CD4-positive, alpha-beta T cell treated with Interleukin-1 beta for 1 hour (primary cell): Measurements from ENCODE around the gene TNFRSF14.
A peak's percentile ranks its signal among the peaks of the same experiment; 100 is the strongest.
"Not testable (repeated sequence)": the region's sequence is repeated elsewhere in the genome, so short reads cannot be mapped to it uniquely, and the experiment has no call there.

Experiments
- DNase-seq, 2 donors: peaks; one replicate each; pipeline ENCODE4 v3.0.0-alpha.2; 2020 to 2022

TNFRSF14 gene

DNA sequence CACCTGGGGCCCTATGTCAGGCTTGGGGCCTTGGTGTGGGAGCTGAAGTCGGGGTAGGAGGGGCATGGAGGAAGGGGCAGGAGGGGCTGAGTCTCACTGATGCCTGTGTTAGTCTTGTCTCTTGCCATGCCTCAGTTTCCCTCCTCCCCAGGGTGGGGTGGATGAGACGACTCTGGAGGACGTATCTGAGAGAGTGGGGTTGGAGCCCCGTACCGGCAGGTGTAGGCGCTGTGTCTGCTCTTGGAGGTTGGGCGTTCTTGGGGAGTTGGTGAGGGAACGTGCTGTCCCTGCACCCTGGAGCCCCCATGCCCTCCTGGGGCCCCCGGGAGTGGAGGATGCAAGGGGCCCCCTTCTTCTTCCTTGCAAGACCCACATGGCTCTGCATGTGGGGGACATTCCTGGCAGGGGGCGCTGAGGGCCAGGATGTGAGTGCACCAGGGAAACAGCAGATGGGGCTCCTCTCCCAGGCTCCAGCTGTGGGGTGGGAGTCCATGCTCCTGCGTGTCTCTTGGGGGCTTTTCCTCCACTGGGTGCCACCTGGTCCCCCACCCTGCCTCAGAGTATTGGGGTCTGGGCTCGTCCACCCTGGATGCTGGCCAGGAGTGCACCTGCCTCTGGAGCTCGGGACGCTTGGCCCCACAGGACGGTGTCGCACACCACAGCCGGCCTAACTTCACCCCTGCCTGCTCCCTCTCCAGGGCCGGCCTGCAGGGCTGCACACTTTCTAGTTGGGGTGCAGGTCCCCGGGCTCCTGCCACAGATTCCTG is 1.4 kb upstream of the TNFRSF14 start:
- DNase-seq = peak; percentile 63 to 73

DNA sequence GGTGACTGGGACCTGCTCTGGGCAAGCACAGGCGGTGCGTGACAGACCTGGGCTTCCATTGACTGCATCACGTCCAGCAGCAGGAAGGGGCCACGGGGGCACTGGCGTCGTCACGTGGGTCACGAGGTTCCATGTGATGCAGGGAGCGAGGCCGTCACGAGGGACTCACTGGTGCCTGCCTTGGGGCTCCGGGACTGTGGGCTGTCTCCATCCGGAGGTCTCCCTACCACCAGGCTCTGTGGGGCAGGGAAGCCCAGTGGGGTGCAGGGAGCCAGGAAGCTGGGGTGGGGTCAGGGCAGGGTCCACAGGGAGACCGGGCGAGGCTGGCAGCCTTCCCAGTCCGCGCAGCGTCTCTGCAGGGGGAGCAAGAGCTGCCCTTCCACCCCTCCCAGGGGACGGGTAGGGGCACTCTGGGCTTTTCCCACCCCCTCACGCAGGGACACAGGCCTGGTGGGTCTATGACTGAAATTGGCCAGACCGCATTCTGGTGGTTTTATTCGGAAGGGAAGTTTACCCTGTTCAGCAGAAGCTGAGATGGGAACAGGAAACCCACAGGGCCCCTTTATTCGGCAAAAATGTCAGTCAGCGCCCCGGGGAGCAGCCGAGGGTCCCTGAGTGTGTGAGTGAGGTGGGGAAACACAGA is 416 bp upstream of the TNFRSF14 start:
- DNase-seq = peak; percentile 76 to 86

DNA sequence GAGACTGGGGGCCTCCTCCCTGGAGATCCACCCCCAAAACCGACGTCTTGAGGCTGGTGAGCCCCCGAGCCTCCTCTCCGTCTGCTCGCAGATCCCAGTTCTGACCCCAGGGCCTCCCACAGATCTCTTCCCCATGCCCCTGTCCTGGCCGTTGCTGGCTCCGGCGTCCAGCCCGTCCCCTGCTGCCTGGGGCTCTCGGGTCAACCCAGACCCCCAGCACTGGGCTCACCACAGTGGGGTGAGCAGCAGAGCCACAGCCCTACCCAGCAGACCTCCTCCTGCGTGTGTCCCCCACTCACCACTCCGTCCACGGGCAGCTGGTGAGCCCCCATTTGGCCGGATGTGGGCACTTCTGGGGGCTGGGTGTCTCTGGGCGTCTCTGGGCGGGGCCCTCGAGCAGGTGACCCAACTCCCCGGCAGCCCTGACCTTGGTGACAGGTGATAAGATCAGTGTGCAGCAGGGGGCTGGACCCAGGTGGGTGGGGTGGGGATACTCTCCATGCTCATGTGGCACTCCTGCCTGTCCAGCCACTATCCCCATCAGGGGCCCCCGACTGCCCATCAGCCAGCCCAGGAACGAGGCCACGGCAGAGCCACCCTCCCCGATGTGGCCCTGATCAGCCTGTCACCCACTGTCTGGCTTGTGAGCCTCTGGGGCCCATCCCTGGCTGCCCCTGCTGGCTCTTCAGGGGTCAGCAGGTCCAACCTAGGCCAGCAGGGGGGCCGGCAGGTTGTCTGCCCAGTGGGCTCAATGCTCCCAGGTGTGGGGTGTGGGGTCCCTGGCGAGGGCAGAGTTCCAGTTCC is 709 bp downstream of the TNFRSF14 start:
- DNase-seq = peak; percentile 55 to 59

DNA sequence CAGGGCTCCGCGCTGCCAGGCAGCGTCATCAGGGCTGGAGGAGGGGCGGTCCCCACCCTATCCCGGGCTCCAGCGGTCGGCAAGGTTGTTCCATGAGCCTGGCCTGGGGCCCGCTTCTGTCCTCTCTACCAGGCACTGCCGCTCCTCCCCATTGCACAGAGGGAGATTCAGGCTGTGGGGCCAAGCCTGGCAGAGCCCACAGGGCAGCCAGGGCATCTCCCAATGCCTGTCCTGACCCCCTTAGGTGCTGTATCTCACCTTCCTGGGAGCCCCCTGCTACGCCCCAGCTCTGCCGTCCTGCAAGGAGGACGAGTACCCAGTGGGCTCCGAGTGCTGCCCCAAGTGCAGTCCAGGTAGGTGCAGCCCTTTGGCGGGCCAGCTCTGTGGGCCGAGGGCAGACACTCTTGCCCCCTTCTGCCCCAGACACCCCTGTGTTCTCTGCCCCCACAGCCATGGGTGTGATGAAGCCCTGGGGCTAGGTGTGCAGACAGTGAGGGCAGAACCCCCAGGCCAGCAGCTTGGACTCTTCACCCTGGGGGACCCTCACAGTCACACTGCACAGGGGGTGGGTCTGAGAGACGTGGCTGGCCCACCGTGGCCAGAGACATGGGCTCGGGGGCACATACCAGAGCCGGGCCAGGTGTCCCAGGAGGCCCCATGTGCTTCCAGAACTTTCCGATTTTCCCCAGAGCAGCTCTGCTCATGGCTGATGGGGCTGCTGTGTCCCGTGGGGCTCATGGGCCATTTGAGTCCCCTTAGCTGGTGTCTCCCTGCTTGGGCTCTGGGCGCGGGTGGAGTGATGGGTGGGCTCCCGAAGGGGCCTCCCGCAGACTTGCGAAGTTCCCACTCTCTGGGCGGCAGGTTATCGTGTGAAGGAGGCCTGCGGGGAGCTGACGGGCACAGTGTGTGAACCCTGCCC is 1.6 kb downstream of the TNFRSF14 start:
- no peak for DNase-seq

DNA sequence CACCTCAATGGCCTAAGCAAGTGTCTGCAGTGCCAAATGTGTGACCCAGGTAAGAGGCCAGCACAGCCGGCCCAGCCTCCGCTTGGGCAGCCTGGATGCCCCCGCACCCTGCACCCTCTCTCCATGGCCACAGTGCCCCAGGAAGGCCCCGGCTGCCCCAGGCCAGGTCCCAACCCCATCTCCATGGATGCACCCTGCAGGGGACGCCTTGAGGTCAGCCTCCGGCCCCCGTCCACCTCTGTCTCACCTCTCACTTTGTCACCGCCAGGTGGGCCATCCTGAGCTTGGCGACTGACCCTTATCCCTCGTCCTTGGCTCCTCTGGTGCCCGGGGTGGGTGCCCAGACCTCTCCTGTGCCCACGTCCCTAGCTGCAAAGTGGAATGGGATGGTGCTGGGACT is 2.2 kb downstream of the TNFRSF14 start:
- DNase-seq = no peak

DNA sequence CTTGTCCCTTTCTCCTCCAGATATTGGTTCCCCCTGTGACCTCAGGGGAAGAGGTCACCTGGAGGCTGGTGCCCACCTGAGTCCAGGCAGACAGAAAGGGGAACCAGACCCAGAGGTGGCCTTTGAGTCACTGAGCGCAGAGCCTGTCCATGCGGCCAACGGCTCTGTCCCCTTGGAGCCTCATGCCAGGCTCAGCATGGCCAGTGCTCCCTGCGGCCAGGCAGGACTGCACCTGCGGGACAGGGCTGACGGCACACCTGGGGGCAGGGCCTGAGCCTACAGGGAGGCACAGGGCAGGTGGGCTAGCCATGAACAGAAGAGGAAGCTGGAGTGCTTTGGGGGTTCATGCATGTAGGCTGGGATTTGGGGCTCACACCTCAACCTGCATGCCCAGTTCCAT is 2.7 kb downstream of the TNFRSF14 start:
- DNase-seq = no peak

DNA sequence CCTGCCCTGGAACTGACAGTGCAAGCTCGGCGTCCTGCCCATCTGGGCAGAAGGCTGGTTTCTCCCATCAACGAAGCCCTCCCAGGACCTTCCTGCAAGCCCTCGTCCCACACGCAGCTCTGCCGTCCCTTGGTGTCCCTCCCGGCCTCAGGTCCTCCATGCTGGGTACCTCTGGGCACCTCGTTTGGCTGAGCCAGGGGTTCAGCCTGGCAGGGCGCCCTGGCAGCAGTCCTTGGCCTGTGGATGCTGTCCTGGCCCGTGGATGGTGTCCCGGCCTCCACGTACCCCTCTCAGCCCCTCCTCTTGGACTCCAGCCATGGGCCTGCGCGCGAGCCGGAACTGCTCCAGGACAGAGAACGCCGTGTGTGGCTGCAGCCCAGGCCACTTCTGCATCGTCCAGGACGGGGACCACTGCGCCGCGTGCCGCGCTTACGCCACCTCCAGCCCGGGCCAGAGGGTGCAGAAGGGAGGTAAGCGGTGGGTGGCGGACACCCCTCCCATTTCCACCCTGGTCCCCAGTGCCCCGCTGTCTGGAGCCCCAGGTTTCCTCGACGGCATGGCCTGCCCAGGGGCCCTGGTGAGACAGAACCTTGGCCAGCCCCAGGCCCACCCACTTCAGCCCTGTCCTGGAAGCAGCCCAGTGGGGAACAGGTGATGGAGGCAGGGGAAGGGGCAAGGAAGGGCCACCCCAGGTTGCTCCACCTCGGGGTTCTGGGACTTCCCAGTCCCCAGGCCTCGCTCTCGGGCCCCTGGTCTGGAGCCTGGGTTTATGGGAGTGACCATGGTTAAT is 3.5 kb downstream of the TNFRSF14 start:
- no peak for DNase-seq

DNA sequence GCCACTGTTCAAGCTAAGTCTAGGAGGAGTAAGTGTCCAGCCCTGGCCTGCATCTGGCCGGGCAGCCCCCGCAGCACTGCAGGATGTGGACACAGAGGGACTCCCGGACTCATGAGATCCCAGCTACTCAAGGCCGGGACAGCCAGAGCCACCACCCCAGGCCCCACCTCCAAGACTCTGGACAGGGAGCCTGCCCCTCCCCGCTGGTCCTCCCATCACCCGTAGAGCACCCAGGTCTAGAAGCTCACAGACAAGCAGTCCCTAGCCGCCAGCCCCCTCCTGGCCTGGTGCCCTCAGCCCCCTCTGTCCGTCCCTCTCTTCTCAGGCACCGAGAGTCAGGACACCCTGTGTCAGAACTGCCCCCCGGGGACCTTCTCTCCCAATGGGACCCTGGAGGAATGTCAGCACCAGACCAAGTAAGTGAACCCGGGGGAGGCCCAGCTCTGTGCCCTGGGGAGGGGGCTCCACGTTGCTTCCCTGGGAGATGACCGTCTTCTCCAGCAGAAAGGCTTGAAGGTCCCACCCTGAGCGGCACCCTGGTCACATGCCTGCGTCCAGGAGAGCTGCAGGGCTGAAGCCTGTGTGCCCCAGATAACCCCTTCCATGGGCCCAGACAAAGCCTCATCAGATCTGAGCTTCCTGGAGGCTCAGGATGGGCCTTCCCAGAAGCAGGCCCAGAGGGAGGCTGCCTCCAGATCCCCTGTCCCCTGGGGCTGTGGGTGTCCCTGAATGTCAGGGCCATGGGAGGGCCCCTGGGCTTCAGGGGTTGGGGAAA is 4.3 kb downstream of the TNFRSF14 start:
- no peak for DNase-seq

DNA sequence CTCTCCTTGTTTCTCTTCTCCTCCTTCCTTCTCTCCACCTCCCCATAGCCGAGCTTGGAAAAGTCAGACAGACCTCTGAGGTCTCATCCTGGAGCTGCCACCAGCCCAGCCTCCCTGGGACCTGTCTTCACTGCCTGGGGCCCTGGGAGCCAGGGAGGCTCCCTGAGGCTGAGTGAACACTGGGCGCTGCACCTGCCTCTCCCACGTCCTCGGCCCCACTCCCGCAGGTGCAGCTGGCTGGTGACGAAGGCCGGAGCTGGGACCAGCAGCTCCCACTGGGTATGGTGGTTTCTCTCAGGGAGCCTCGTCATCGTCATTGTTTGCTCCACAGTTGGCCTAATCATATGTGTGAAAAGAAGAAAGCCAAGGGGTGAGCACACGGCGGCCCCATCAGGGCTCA is 5.3 kb downstream of the TNFRSF14 start:
- no peak for DNase-seq

DNA sequence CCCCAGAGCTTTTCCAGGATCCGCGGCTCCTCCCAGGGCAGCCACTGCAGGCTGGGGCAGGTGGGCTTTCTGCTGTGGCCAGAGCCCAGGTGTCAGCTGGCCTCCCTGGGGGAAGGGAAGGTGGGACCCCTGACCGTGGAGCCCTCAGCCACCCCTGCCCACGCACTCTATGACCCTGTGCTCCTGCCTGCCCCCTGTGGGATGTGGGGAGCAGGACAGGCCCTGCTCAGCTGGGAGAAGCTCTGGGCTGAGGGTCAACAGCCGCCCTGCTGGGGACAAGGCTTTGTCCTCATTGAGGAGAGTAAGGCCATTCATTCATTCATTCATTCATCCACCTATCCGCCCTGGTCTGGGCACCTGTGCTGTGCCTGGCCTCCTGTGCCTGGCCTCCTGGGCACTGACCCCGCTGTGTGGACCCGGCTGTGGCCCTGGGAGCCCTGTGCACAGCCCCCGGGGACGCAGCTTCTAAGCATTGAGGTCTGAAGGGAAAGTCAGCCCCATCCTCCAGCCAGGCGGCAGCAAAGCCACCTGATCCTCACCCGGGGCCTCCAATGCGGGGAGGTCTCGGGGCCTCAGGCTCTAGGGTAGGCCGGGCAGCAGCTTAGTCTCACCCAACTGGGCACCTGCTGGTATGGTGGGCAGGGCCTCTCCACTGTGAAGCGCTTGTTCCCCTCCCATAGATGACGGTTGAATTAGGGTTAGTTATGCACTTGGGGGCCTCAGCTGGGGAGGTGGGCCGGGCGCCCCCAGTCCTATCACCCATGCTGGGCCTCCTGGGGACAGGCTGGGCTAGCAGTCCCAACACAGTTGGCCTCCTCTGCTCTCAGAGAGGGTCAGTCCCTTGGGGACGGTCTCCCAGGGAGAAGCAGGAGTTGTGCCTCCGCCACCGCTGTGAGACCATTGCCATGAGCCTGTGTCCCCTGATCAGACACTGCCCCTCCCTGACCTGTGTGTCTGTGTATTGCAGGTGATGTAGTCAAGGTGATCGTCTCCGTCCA is 6.0 kb downstream of the TNFRSF14 start:
- DNase-seq = peak in 1 of 2 donors; percentile 39

DNA sequence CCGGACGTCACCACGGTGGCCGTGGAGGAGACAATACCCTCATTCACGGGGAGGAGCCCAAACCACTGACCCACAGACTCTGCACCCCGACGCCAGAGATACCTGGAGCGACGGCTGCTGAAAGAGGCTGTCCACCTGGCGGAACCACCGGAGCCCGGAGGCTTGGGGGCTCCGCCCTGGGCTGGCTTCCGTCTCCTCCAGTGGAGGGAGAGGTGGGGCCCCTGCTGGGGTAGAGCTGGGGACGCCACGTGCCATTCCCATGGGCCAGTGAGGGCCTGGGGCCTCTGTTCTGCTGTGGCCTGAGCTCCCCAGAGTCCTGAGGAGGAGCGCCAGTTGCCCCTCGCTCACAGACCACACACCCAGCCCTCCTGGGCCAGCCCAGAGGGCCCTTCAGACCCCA is 7.0 kb downstream of the TNFRSF14 start:
- DNase-seq = no peak

DNA sequence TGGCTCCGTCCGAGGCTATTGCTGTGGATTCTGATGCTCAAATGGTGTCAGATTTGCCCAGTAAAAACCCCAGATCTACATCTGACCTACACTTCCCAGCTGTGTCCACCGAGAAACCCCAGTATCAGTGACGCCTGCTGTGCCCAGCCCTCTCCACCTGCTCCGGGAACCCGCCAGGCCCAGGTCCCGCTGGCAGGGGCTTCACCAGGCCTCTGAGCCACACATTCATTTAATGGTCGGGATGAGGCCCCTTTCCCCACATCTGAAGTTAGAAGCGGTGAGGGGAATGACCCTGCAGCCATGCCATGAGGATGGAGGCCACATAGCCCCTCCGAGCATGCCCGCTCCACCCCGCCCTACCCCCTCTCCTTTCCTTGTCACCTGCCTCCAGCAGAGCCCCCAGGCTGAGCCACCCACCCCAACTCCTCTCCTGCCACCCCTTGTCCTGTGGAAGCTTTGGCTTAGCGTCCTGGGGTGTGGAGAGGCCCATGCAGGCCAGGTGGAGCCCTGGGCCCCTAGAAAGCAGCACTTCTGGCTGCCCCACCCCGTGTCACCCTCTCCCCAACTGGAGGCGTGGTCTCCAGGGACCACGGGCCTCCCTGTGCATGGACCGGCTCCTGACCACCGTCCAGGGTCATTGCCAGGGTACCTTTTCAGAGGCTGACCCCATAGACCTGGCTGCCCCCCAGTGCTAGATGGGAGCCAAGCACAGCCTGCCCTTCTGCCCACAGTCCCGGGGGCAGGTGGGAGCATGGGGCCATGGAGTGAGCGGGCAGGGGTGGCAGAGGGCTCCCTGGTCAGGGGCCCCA is 8.0 kb downstream of the TNFRSF14 start:
- DNase-seq = no peak

DNA sequence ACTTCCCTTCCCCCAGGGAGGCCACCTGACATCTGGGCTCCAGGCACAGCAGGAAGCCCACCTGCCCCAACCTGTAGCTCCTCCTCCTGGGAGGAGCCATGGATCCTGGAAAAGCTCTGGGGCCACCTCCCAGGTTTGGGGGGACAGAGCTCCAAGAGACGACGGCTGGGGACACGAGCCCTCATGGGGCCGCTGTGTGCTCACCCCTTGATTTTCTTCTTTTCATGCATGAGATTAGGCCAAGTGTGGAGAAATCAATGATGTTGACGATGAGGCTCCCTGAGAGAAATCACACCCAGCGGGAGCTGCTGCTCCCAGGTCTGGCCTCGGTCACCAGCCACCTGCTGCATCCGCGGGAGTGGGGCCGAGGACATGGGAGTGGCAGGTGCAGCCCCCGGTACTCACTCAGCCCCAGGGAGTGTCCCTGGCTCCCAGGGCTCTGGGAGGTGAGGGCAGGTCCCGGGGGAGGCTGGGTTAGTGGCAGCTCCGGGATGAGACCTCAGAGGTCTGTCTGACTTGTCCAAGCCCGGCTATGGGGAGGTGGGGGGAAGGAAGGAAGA is 8.7 kb downstream of the TNFRSF14 start:
- DNase-seq = no peak

DNA sequence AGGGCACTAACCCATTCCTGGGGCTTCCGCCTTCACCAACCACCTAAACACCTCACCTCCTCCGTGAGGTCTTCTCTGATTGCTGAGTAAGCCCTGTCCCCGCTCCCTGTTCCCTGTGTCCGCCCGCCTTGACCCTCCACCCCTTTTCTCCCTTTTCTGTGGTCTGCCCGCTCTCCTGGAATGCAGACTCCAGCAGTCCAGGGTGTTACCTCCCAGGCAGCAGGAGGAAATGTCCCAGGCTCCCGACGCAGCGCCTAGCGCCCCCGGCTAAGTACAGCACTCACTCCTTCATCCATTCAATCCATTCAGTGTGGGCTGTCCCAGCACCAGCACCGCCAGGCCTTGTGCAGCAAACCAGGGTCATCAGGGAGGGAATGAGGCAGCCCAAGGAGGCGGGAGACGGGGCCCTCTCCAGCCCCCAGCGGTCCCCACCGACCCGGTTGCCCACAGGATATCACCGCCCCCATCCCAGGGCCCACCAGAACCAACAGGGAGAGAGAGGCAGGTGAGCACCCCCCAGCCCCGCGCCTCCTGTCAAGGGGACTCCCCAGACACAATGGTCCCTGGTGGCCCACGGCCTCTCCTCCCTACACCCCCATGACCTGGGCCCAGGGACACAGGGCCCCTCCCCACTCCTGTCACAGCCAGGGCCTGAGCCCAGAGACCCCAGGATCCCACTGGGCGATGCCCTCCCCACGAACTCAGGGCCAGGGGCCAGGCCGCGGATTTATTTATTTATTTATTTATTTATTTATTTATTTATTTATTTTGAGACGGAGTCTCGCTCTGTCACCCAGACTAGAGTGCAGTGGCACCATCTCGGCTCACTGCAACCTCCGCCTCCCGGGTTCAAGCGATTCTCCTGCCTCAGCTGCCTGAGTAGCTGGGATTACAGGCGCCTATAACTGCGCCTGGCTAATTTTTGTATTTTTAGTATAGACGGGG is 10.2 kb downstream of the TNFRSF14 start:
- DNase-seq = no peak

DNA sequence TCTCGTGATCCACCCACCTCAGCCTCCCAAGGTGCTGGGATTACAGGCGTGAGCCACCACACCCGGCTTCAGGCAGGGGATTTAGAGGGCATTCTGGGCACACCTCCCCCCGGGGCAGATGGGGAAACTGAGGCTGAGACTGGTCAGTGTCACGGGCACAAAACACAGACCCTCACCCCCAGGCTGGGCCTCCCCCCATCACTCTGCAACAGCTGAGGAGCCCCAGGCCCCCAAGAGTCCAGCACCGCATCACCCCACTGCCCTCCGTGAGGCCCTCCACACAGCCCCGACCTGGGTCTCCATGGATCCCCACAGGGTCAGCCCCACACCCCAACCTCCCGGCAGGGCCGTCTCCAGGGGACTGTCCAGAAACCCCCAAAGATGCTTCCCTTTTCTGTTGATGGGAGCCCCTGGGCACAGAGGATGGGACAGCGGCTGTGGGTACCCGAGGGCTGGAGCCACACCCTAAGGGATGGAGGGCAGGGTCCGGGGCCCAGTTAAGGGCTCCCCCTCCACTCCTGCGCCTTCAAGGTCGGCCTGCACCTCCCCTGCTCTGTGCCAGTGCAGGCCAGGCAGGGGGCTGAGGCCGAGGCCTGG is 11.0 kb downstream of the TNFRSF14 start:
- DNase-seq = no peak

DNA sequence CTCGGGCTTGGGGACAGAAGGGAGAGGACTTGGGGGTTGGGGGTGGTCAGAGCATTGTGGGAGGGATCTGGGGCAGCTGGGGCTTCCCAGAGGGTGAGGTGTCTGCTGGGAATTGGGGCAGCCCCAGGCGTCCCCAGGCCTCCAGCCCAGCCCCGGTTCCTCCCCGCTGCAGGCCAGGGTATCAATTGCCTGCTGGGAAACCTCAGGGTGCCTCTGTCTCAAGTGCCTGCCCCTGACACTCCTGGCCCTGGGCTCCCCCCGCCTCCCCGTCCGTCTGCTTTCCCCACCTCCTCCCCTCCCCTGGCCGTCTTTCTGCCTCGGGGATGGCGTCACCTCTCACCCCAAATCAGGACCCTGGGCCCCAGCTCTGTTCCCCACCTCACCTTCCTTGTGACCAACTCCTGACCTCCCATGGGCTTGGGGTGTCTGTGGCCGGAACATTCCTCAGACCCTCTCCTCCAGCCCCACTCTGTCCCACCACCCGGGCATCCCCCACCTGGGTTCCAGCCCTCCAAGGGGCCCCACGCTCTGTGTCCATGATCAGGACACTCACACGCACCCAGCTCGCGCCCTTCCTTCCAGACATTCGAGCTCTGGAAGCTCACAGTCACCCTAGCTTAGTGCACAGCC is 12.1 kb downstream of the TNFRSF14 start:
- not testable (repeated sequence) for DNase-seq
